OCI-LY1 (cell line): ENCODE data around the gene NPAS2.

Experiments used
- EZH2 ChIP-seq: fragments of 200-600 bp; sonication (generic), shearing (Covaris generic); IDR thresholded peaks from 2 replicates; pipeline ENCODE4 v1.8.0; 2017; ENCODE audit warnings: borderline replicate concordance, mixed run types, mild to moderate bottlenecking, antibody characterized with exemption, low read length, moderate library complexity, mixed read lengths
- TF ChIP-seq, protein P1 (sequence below): fragments of 200-600 bp; sonication (generic), shearing (Covaris generic); IDR thresholded peaks from 2 replicates; pipeline ENCODE4 v1.5.1; 2017; ENCODE audit warnings: mild to moderate bottlenecking, antibody characterized with exemption, low read length, moderate library complexity, mixed read lengths

- TF ChIP-seq, protein P1, sequence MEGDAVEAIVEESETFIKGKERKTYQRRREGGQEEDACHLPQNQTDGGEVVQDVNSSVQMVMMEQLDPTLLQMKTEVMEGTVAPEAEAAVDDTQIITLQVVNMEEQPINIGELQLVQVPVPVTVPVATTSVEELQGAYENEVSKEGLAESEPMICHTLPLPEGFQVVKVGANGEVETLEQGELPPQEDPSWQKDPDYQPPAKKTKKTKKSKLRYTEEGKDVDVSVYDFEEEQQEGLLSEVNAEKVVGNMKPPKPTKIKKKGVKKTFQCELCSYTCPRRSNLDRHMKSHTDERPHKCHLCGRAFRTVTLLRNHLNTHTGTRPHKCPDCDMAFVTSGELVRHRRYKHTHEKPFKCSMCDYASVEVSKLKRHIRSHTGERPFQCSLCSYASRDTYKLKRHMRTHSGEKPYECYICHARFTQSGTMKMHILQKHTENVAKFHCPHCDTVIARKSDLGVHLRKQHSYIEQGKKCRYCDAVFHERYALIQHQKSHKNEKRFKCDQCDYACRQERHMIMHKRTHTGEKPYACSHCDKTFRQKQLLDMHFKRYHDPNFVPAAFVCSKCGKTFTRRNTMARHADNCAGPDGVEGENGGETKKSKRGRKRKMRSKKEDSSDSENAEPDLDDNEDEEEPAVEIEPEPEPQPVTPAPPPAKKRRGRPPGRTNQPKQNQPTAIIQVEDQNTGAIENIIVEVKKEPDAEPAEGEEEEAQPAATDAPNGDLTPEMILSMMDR = no peak
- no peak for TF ChIP-seq EZH2
These were observed 125.4 kb downstream of the NPAS2 start for GRCh38 chr2:100945433-100945740.
